Liver (tissue), 3 donors: ENCODE results near the gene NDUFV3.

Experiments
- ATF3 ChIP-seq: IDR thresholded peaks from 2 replicates; pipeline ENCODE4 v1.6.1; 2016; ENCODE audit warnings: antibody characterized with exemption
- CTCF ChIP-seq: fragments of 150-350 bp; IDR thresholded peaks from 2 replicates; pipeline ENCODE4 v1.5.1; 2017; ENCODE audit warnings: improper control_type of control experiment, low read depth, low read length; ENCODE audit not compliant: missing input control
- EGR1 ChIP-seq, 2 donors: IDR thresholded peaks; 2 replicates each; pipeline ENCODE4 v1.6.1; 2016 to 2018; ENCODE audit warnings: antibody characterized with exemption in 2 of 2, low read depth in 2 of 2
- JUND ChIP-seq, 2 donors: IDR thresholded peaks; 2 replicates each; pipeline ENCODE4 v1.6.1; 2016; ENCODE audit warnings: antibody characterized with exemption in 2 of 2
- MAX ChIP-seq: IDR thresholded peaks from 2 replicates; pipeline ENCODE4 v1.6.1; 2016; ENCODE audit warnings: antibody characterized with exemption
- RAD21 ChIP-seq, 2 donors: IDR thresholded peaks; 2 replicates each; pipeline ENCODE4 v1.6.1; 2016; ENCODE audit warnings: antibody characterized with exemption in 2 of 2, mild to moderate bottlenecking in 2 of 2
- RXRA ChIP-seq, 2 donors: IDR thresholded peaks; 2 replicates each; pipeline ENCODE4 v1.6.1; 2017 to 2018; ENCODE audit warnings: antibody characterized with exemption in 2 of 2, mild to moderate bottlenecking in 1 of 2
- YY1 ChIP-seq: IDR thresholded peaks from 2 replicates; pipeline ENCODE4 v1.6.1; 2016; ENCODE audit warnings: antibody characterized with exemption, mild to moderate bottlenecking
- donor health status: healthy.
- donor health status: healthy.

- no peak for TF ChIP-seq RAD21 (IDR thresholded peaks at IDR 0.05)
- no peak for TF ChIP-seq RXRA (IDR thresholded peaks at IDR 0.05)
- TF ChIP-seq CTCF: no peak
- no peak for TF ChIP-seq JUND (IDR thresholded peaks at IDR 0.05)
- no peak for TF ChIP-seq YY1
- TF ChIP-seq EGR1 (IDR thresholded peaks at IDR 0.05; ENCODE audit: low read depth in 2 of 2): no peak
- no peak for TF ChIP-seq MAX
- TF ChIP-seq ATF3: no peak
Observed at GRCh38 chr21:42900446-42900845, 7.3 kb downstream of the NDUFV3 start.
